ENCODE results near the gene HTR2B.

GRCh38 chr2:231058761-231059550, 65.9 kb downstream of the HTR2B start:
- TF ChIP-seq POLR2AphosphoS5 (IDR thresholded peaks at IDR 0.05) (no peak), CTCF (IDR thresholded peaks at IDR 0.05) (no peak), POLR2A (IDR thresholded peaks at IDR 0.05) (no peak)
